Neural progenitor cell (in vitro differentiated cells): Measurements from ENCODE around the gene PSMD13. TPM values are rescaled to one million over a fixed set of nuclear protein-coding genes. Genes with fewer than 3 reads are reported as not detected.

Experiments
- DNase-seq: peaks from one replicate; pipeline ENCODE4 v3.0.0-alpha.2; 2016; ENCODE audit warnings: low spot score
- H2AFZ ChIP-seq: fragments of 200-600 bp; sonication (generic); replicated peaks from 2 replicates; pipeline ENCODE4 v1.6.1; 2016; ENCODE audit warnings: antibody characterized with exemption
- H3F3A ChIP-seq: fragments of 200-600 bp; sonication (generic); 2 replicates; pipeline ENCODE4 v1.6.1; 2016; ENCODE audit warnings: antibody characterized with exemption, low read depth
- H3K27ac ChIP-seq: fragments of 200-600 bp; sonication (generic); 2 replicates; pipeline ENCODE4 v1.5.1; 2016; ENCODE audit warnings: mild to moderate bottlenecking
- H3K27me3 ChIP-seq: fragments of 200-600 bp; sonication (generic); 2 replicates; pipeline ENCODE4 v1.6.1; 2016; ENCODE audit warnings: mild to moderate bottlenecking, moderate library complexity
- H3K36me3 ChIP-seq: fragments of 200-600 bp; sonication (generic); 2 replicates; pipeline ENCODE4 v1.5.1; 2016
- H3K4me1 ChIP-seq: fragments of 200-600 bp; sonication (generic); 2 replicates; pipeline ENCODE4 v1.6.1; 2016; ENCODE audit warnings: mixed run types
- H3K4me2 ChIP-seq: fragments of 200-600 bp; sonication (generic); 2 replicates; pipeline ENCODE4 v1.6.1; 2016
- H3K4me3 ChIP-seq: fragments of 200-600 bp; sonication (generic); 2 replicates; pipeline ENCODE4 v1.5.1; 2016
- H3K79me2 ChIP-seq: fragments of 200-600 bp; sonication (generic); 2 replicates; pipeline ENCODE4 v1.6.1; 2016; ENCODE audit warnings: low read depth
- H3K9ac ChIP-seq: fragments of 200-600 bp; sonication (generic); 2 replicates; pipeline ENCODE4 v1.6.1; 2016
- H3K9me3 ChIP-seq: fragments of 200-600 bp; sonication (generic); 2 replicates; pipeline ENCODE4 v1.5.1; 2016; ENCODE audit warnings: low read depth
- H4K20me1 ChIP-seq: fragments of 200-600 bp; sonication (generic); 2 replicates; pipeline ENCODE4 v1.6.1; 2016; ENCODE audit warnings: low read depth
- H3K27ac Mint-ChIP-seq: 3 replicates; pipeline ENCODE4 v1.8.0; 2021; ENCODE audit warnings: mixed read lengths
- H3K27me3 Mint-ChIP-seq: 2 replicates; pipeline ENCODE4 v1.8.0; 2022; ENCODE audit warnings: low read depth, mild to moderate bottlenecking, inconsistent platforms, moderate library complexity, mixed read lengths; ENCODE audit not compliant: insufficient read depth
- H3K36me3 Mint-ChIP-seq: 3 replicates; pipeline ENCODE4 v1.8.0; 2021; ENCODE audit warnings: mixed read lengths
- H3K4me1 Mint-ChIP-seq: 3 replicates; pipeline ENCODE4 v1.8.0; 2021; ENCODE audit warnings: mixed read lengths
- H3K4me3 Mint-ChIP-seq: 3 replicates; pipeline ENCODE4 v1.8.0; 2021; ENCODE audit warnings: mild to moderate bottlenecking, moderate library complexity, mixed read lengths
- H3K9me3 Mint-ChIP-seq: 3 replicates; pipeline ENCODE4 v1.8.0; 2020; ENCODE audit warnings: mixed read lengths
- CTCF ChIP-seq: fragments of 200-600 bp; sonication (generic); IDR thresholded peaks from 2 replicates; pipeline ENCODE4 v1.5.1; 2017; ENCODE audit warnings: antibody characterized with exemption, mild to moderate bottlenecking
- EZH2 ChIP-seq: fragments of 200-600 bp; sonication (generic); IDR thresholded peaks from 2 replicates; pipeline ENCODE4 v1.6.1; 2017; ENCODE audit warnings: antibody characterized with exemption, mild to moderate bottlenecking, moderate library complexity
- EZH2phosphoT487 ChIP-seq: fragments of 200-600 bp; sonication (generic); IDR thresholded peaks from 2 replicates; pipeline ENCODE4 v1.6.1; 2017; ENCODE audit warnings: antibody characterized with exemption
- total RNA-seq: library from RNA; depleted of rRNA; stranded (reverse); fragments of >200 nt; gene quantifications from 2 replicates; pipeline ENCODE4 v1.2.3, GENCODE V29; 2015; ENCODE audit warnings: low replicate concordance

Gene PSMD13
- total RNA-seq, 1 donor from 2014 or later: 90.6 TPM

DNA sequence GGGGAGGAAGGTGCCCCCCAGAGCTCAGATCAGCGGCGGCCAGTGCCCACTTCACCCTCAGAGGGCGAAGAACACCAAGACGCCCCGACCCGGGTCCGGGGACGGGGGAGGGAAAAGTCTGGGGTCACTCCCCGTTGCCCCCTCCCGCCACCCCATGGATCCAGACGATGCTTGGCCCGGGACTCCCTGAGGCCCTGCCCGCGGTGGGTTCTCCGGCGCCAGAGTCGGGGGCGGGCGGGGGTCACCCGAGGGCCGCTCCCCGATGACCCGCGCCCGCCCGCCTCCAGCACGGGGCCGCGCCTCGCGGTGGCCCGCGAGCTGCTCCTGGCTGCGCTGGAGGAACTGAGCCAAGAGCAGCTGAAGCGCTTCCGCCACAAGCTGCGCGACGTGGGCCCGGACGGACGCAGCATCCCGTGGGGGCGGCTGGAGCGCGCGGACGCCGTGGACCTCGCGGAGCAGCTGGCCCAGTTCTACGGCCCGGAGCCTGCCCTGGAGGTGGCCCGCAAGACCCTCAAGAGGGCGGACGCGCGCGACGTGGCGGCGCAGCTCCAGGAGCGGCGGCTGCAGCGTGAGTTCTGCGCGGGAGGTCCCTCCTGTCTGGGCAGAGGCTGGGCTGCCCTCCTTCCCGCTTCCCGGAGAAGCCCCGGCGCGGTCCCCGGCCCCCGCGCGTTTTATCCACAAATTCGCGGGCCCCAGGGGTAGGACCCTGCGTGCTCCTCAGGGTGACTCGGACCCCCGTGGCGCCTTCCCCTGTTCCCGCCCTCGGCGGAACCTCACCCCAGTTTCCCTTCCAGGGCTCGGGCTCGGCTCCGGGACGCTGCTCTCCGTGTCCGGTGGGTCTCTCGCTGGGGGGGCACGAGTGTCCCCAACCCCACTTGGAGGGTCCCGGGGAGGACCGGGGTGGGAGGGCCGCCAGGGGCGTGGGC is 42.5 kb downstream of the PSMD13 start:
- Histone ChIP-seq H4K20me1 (no peaks in the 10 kb centered on the region), H3K27ac (no peak overlapping the region), H3K4me3 (no peak overlapping the region), H3K79me2 (no peaks in the 10 kb centered on the region), H3F3A (no peaks in the 10 kb centered on the region), H3K9ac (no peak overlapping the region), H3K4me2 (no peak overlapping the region), H2AFZ (no peak overlapping the region), H3K27me3 (peaks cover 8% of the 10 kb centered on the region), H3K9me3 (no peaks in the 10 kb centered on the region), H3K36me3 (no peaks in the 10 kb centered on the region), H3K4me1 (peaks cover 4% of the 10 kb centered on the region)
- H3K9me3 Mint-ChIP-seq: peaks cover 7% of the 10 kb centered on the region
- no peak for TF ChIP-seq CTCF
- TF ChIP-seq EZH2phosphoT487: no peak
- no peak for TF ChIP-seq EZH2
- peaks cover 16% of the 10 kb centered on the region for H3K4me1 Mint-ChIP-seq
- H3K27me3 Mint-ChIP-seq: peaks cover 15% of the 10 kb centered on the region
- H3K36me3 Mint-ChIP-seq: no peaks in the 10 kb centered on the region
- no peak overlapping the region for H3K27ac Mint-ChIP-seq
- no peak for DNase-seq
- H3K4me3 Mint-ChIP-seq: peak overlapping the region; percentile 24

DNA sequence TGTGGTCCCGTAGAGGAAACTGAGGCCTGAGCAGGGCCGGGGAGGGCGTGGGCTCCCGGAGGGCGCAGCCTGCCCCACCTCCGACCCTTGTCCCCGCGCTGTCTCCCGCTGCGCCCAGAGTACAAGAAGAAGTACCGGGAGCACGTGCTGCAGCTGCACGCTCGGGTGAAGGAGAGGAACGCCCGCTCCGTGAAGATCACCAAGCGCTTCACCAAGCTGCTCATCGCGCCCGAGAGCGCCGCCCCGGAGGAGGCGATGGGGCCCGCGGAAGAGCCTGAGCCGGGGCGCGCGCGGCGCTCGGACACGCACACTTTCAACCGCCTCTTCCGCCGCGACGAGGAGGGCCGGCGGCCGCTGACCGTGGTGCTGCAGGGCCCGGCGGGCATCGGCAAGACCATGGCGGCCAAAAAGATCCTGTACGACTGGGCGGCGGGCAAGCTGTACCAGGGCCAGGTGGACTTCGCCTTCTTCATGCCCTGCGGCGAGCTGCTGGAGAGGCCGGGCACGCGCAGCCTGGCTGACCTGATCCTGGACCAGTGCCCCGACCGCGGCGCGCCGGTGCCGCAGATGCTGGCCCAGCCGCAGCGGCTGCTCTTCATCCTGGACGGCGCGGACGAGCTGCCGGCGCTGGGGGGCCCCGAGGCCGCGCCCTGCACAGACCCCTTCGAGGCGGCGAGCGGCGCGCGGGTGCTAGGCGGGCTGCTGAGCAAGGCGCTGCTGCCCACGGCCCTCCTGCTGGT is 43.4 kb downstream of the PSMD13 start:
- Mint-ChIP-seq H3K27me3 (peaks cover 17% of the 10 kb centered on the region), H3K9me3 (peaks cover 7% of the 10 kb centered on the region), H3K4me1 (peaks cover 16% of the 10 kb centered on the region), H3K4me3 (no peak overlapping the region), H3K27ac (no peak overlapping the region), H3K36me3 (no peaks in the 10 kb centered on the region)
- Histone ChIP-seq H3F3A (no peaks in the 10 kb centered on the region), H3K27me3 (peaks cover 8% of the 10 kb centered on the region), H3K9me3 (no peaks in the 10 kb centered on the region), H4K20me1 (no peaks in the 10 kb centered on the region), H3K4me3 (no peak overlapping the region), H3K9ac (no peak overlapping the region), H3K27ac (no peak overlapping the region), H3K36me3 (no peaks in the 10 kb centered on the region), H3K4me1 (peaks cover 4% of the 10 kb centered on the region), H3K79me2 (no peaks in the 10 kb centered on the region), H3K4me2 (no peak overlapping the region), H2AFZ (no peak overlapping the region)
- TF ChIP-seq EZH2phosphoT487: no peak
- TF ChIP-seq CTCF: no peak
- TF ChIP-seq EZH2: no peak
- DNase-seq: no peak

DNA sequence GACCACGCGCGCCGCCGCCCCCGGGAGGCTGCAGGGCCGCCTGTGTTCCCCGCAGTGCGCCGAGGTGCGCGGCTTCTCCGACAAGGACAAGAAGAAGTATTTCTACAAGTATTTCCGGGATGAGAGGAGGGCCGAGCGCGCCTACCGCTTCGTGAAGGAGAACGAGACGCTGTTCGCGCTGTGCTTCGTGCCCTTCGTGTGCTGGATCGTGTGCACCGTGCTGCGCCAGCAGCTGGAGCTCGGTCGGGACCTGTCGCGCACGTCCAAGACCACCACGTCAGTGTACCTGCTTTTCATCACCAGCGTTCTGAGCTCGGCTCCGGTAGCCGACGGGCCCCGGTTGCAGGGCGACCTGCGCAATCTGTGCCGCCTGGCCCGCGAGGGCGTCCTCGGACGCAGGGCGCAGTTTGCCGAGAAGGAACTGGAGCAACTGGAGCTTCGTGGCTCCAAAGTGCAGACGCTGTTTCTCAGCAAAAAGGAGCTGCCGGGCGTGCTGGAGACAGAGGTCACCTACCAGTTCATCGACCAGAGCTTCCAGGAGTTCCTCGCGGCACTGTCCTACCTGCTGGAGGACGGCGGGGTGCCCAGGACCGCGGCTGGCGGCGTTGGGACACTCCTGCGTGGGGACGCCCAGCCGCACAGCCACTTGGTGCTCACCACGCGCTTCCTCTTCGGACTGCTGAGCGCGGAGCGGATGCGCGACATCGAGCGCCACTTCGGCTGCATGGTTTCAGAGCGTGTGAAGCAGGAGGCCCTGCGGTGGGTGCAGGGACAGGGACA is 44.1 kb downstream of the PSMD13 start:
- Mint-ChIP-seq H3K36me3 (no peaks in the 10 kb centered on the region), H3K9me3 (peaks cover 7% of the 10 kb centered on the region), H3K4me3 (no peak overlapping the region), H3K27ac (no peak overlapping the region), H3K27me3 (peaks cover 17% of the 10 kb centered on the region), H3K4me1 (peaks cover 16% of the 10 kb centered on the region)
- H2AFZ ChIP-seq: no peak overlapping the region
- H3K27ac ChIP-seq: no peak overlapping the region
- peaks cover 4% of the 10 kb centered on the region for H3K4me1 ChIP-seq
- no peaks in the 10 kb centered on the region for H3K79me2 ChIP-seq
- no peaks in the 10 kb centered on the region for H3K9me3 ChIP-seq
- no peak overlapping the region for H3K4me3 ChIP-seq
- DNase-seq: no peak
- H3K9ac ChIP-seq: no peak overlapping the region
- no peak overlapping the region for H3K4me2 ChIP-seq
- H3K36me3 ChIP-seq: no peaks in the 10 kb centered on the region
- no peaks in the 10 kb centered on the region for H3F3A ChIP-seq
- H3K27me3 ChIP-seq: peaks cover 8% of the 10 kb centered on the region
- H4K20me1 ChIP-seq: no peaks in the 10 kb centered on the region
- no peak for TF ChIP-seq CTCF
- TF ChIP-seq EZH2phosphoT487: no peak
- TF ChIP-seq EZH2: no peak
